IPS-15b (cell line): ENCODE measurements around the gene MORN1.

Experiments used
- H3K27me3 ChIP-seq: one replicate; pipeline ENCODE4 v1.6.1; 2013; ENCODE audit warnings: low read length; ENCODE audit not compliant: control insufficient read depth, insufficient read depth
- H3K36me3 ChIP-seq: one replicate; pipeline ENCODE4 v1.6.1; 2013; ENCODE audit warnings: low read length; ENCODE audit not compliant: control insufficient read depth, insufficient read depth
- H3K4me1 ChIP-seq: one replicate; pipeline ENCODE4 v1.6.1; 2013; ENCODE audit warnings: mild to moderate bottlenecking, low read length; ENCODE audit not compliant: control insufficient read depth, insufficient read depth
- H3K4me3 ChIP-seq: one replicate; pipeline ENCODE4 v1.5.1; 2013; ENCODE audit warnings: low read depth, low read length
- H3K9ac ChIP-seq: one replicate; pipeline ENCODE4 v1.6.1; 2013; ENCODE audit warnings: low read depth, mild to moderate bottlenecking, low read length
- H3K9me3 ChIP-seq: one replicate; pipeline ENCODE4 v1.6.1; 2013; ENCODE audit warnings: mild to moderate bottlenecking, low read length; ENCODE audit not compliant: control insufficient read depth, insufficient read depth

MORN1 gene

GRCh38 chr1:2418791-2419320, 27.5 kb upstream of the MORN1 start:
- no peaks in the 10 kb centered on the region for H3K27me3 ChIP-seq
- H3K36me3 ChIP-seq: no peaks in the 10 kb centered on the region
- H3K4me1 ChIP-seq: peaks cover 4% of the 10 kb centered on the region
- H3K9me3 ChIP-seq: no peaks in the 10 kb centered on the region
- H3K4me3 ChIP-seq: no peak overlapping the region
- H3K9ac ChIP-seq: no peak overlapping the region

GRCh38 chr1:2417833-2418225, 26.5 kb upstream of the MORN1 start:
- Histone ChIP-seq H3K9ac (no peak overlapping the region), H3K9me3 (no peaks in the 10 kb centered on the region), H3K4me3 (no peak overlapping the region), H3K4me1 (peaks cover 5% of the 10 kb centered on the region), H3K27me3 (no peaks in the 10 kb centered on the region), H3K36me3 (no peaks in the 10 kb centered on the region)

- Histone ChIP-seq H3K4me3 (no peak overlapping the region), H3K27me3 (no peaks in the 10 kb centered on the region), H3K9me3 (no peaks in the 10 kb centered on the region), H3K9ac (no peak overlapping the region), H3K36me3 (no peaks in the 10 kb centered on the region), H3K4me1 (peaks cover 5% of the 10 kb centered on the region)
Measured at GRCh38 chr1:2417083-2417832, 25.9 kb upstream of the MORN1 start.

- Histone ChIP-seq H3K27me3 (no peaks in the 10 kb centered on the region), H3K4me3 (no peak overlapping the region)
Measured at GRCh38 chr1:2416403-2416802, 25.0 kb upstream of the MORN1 start.

GRCh38 chr1:2415801-2416208, 24.5 kb upstream of the MORN1 start:
- Histone ChIP-seq H3K4me1 (peaks cover 5% of the 10 kb centered on the region), H3K4me3 (no peak overlapping the region), H3K36me3 (no peaks in the 10 kb centered on the region), H3K9me3 (no peaks in the 10 kb centered on the region), H3K9ac (no peak overlapping the region), H3K27me3 (no peaks in the 10 kb centered on the region)

More at GRCh38 chr1:2416403-2416802, 25.0 kb upstream of the MORN1 start:
- no peak overlapping the region for H3K9ac ChIP-seq
- no peaks in the 10 kb centered on the region for H3K36me3 ChIP-seq
- H3K4me1 ChIP-seq: peaks cover 5% of the 10 kb centered on the region
- no peaks in the 10 kb centered on the region for H3K9me3 ChIP-seq

GRCh38 chr1:2415337-2415736, 24.0 kb upstream of the MORN1 start:
- no peak overlapping the region for H3K9ac ChIP-seq
- peaks cover 5% of the 10 kb centered on the region for H3K4me1 ChIP-seq
- no peak overlapping the region for H3K4me3 ChIP-seq
- H3K27me3 ChIP-seq: no peaks in the 10 kb centered on the region
- no peaks in the 10 kb centered on the region for H3K36me3 ChIP-seq
- no peaks in the 10 kb centered on the region for H3K9me3 ChIP-seq

- Histone ChIP-seq H3K4me1 (peaks cover 5% of the 10 kb centered on the region), H3K27me3 (no peaks in the 10 kb centered on the region), H3K9me3 (no peaks in the 10 kb centered on the region), H3K36me3 (no peaks in the 10 kb centered on the region), H3K9ac (no peak overlapping the region), H3K4me3 (peak overlapping the region; percentile 74)
Measured at GRCh38 chr1:2414297-2414958, 23.1 kb upstream of the MORN1 start.

GRCh38 chr1:2413495-2414296, 22.3 kb upstream of the MORN1 start:
- peak overlapping the region; percentile 74 for H3K4me3 ChIP-seq
- peak overlapping the region; percentile 65 for H3K9ac ChIP-seq
- H3K36me3 ChIP-seq: peaks cover 4% of the 10 kb centered on the region
- H3K4me1 ChIP-seq: peaks cover 5% of the 10 kb centered on the region
- H3K27me3 ChIP-seq: no peaks in the 10 kb centered on the region
- H3K9me3 ChIP-seq: no peaks in the 10 kb centered on the region

- Histone ChIP-seq H3K9me3 (no peaks in the 10 kb centered on the region), H3K27me3 (no peaks in the 10 kb centered on the region), H3K9ac (peak overlapping the region; percentile 65)
Measured at GRCh38 chr1:2412773-2413494, 21.6 kb upstream of the MORN1 start.

GRCh38 chr1:2412395-2412772, 21.0 kb upstream of the MORN1 start, which contains the start of gene PEX10:
Gene PEX10 (minus strand): TSS chr1:2412564. CDS start chr1:2412502, 62 bp downstream.
- Histone ChIP-seq H3K9ac (peak within 1 kb of the TSS; percentile 76), H3K4me3 (peak within 1 kb of the TSS; percentile 88), H3K36me3 (peaks cover 4% of the 10 kb centered on the region), H3K9me3 (no peaks in the 10 kb centered on the region), H3K4me1 (peaks cover 5% of the 10 kb centered on the region), H3K27me3 (no peaks in the 10 kb centered on the region)

More at GRCh38 chr1:2412773-2413494, 21.6 kb upstream of the MORN1 start:
- H3K4me3 ChIP-seq: peak overlapping the region; percentile 74
- H3K36me3 ChIP-seq: peaks cover 4% of the 10 kb centered on the region
- peaks cover 5% of the 10 kb centered on the region for H3K4me1 ChIP-seq

- Histone ChIP-seq H3K36me3 (peaks cover 4% of the 10 kb centered on the region), H3K9me3 (no peaks in the 10 kb centered on the region), H3K9ac (peak overlapping the region; percentile 76), H3K4me1 (peaks cover 5% of the 10 kb centered on the region), H3K4me3 (peak overlapping the region; percentile 88), H3K27me3 (no peaks in the 10 kb centered on the region)
Measured at GRCh38 chr1:2411801-2412394, 20.5 kb upstream of the MORN1 start.
